Neutrophil (primary cell): ENCODE measurements around the gene CDHR3.

Source experiments
- H3K27ac ChIP-seq: fragments of 200-600 bp; sonication (generic); 2 replicates; pipeline ENCODE4 v1.5.1; 2016; ENCODE audit warnings: mild to moderate bottlenecking, moderate library complexity
- H3K27me3 ChIP-seq: fragments of 200-600 bp; sonication (generic); 2 replicates; pipeline ENCODE4 v1.6.0; 2016; ENCODE audit warnings: mild to moderate bottlenecking
- H3K36me3 ChIP-seq: fragments of 200-600 bp; sonication (generic); 2 replicates; pipeline ENCODE4 v1.5.1; 2017
- H3K4me1 ChIP-seq, 2 experiments: fragments of 200-600 bp in 1 of 2; sonication (generic) in 1 of 2; 1 replicate in 1 of 2; 2 replicates in 1 of 2; pipeline versions ENCODE4 v1.5.1 to v1.6.1; 2013 to 2016; ENCODE audit warnings: low read depth in 1 of 2, low read length in 1 of 2, mild to moderate bottlenecking in 1 of 2, moderate library complexity in 1 of 2; ENCODE audit not compliant: control insufficient read depth in 1 of 2, insufficient read depth in 1 of 2
- H3K4me3 ChIP-seq, 2 experiments: fragments of 200-600 bp in 1 of 2; sonication (generic) in 1 of 2; 1 replicate in 1 of 2; 2 replicates in 1 of 2; pipeline ENCODE4 v1.5.1; 2013 to 2016; ENCODE audit warnings: low read depth in 1 of 2, low read length in 1 of 2, mild to moderate bottlenecking in 1 of 2, moderate library complexity in 1 of 2
- H3K9me3 ChIP-seq: fragments of 200-600 bp; sonication (generic); 2 replicates; pipeline ENCODE4 v1.5.1; 2016
- CTCF ChIP-seq: fragments of 200-600 bp; sonication (generic); IDR thresholded peaks from 2 replicates; pipeline ENCODE4 v1.5.1; 2016; ENCODE audit warnings: antibody characterized with exemption

The CDHR3 gene

DNA sequence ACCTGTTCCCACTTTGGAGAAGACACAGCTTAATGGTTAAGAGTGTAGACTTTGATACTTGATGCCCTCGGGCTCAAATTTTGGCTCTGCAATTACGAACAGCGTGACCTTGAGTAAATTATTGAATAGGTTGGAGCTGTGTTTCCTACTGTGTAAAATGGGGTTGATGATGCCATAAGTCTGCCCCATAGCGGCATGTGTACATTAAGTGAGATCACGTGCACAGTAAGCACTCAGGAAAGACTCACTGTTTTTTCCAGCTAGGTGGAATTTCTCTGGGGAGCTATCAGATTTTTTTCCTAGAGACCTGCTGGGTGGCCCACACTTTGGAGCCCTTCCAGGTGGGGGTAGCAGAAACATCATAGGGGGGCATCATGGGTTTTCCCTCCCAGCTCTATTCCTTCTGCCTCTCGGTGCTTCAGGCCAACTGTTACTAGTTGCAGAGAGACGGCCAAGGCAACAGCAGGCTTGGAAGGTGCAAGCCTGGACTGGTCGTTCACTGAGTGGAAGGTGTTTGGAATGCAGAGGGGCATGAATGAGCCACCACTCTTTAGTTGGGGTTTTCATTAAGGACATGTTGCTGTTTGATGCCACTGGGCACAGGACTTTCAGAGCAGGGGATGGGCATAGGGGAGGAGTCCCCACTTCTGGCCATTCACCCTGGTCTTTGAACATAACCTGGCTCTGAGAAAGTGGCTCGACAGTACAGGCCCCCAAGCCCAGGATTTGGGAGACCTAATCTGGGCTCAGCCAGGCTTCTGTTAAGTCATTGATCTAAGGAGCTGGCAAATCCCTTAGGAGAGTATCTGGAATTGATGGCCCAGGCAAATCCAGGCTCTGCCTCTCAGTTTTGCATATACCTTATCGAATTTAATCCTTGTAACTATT lies 85.0 kb downstream of the CDHR3 start:
- Histone ChIP-seq H3K27me3 (peaks cover 72% of the 10 kb centered on the region), H3K27ac (no peak overlapping the region)
- no peak for TF ChIP-seq CTCF

GRCh38 chr7:106048706-106049020 lies 85.6 kb downstream of the CDHR3 start:
- Histone ChIP-seq H3K27me3 (peaks cover 76% of the 10 kb centered on the region), H3K9me3 (no peaks in the 10 kb centered on the region), H3K27ac (no peak overlapping the region), H3K36me3 (no peaks in the 10 kb centered on the region), H3K4me3 (no peak overlapping the region), H3K4me1 (no peaks in the 10 kb centered on the region)
- no peak for TF ChIP-seq CTCF

More for the DNA sequence above, 85.0 kb downstream of the CDHR3 start:
- no peaks in the 10 kb centered on the region for H3K9me3 ChIP-seq
- no peaks in the 10 kb centered on the region for H3K4me1 ChIP-seq
- no peaks in the 10 kb centered on the region for H3K36me3 ChIP-seq
- no peak overlapping the region for H3K4me3 ChIP-seq

GRCh38 chr7:106049139-106049752 lies 86.2 kb downstream of the CDHR3 start:
- Histone ChIP-seq H3K4me3 (no peak overlapping the region), H3K27ac (no peak overlapping the region), H3K36me3 (no peaks in the 10 kb centered on the region), H3K9me3 (no peaks in the 10 kb centered on the region), H3K4me1 (no peaks in the 10 kb centered on the region), H3K27me3 (peaks cover 76% of the 10 kb centered on the region)
- no peak for TF ChIP-seq CTCF

GRCh38 chr7:106050002-106050745 lies 87.1 kb downstream of the CDHR3 start:
- Histone ChIP-seq H3K9me3 (no peaks in the 10 kb centered on the region), H3K27ac (no peak overlapping the region), H3K4me1 (no peaks in the 10 kb centered on the region), H3K27me3 (peaks cover 76% of the 10 kb centered on the region), H3K36me3 (no peaks in the 10 kb centered on the region), H3K4me3 (no peak overlapping the region)
- TF ChIP-seq CTCF: no peak

DNA sequence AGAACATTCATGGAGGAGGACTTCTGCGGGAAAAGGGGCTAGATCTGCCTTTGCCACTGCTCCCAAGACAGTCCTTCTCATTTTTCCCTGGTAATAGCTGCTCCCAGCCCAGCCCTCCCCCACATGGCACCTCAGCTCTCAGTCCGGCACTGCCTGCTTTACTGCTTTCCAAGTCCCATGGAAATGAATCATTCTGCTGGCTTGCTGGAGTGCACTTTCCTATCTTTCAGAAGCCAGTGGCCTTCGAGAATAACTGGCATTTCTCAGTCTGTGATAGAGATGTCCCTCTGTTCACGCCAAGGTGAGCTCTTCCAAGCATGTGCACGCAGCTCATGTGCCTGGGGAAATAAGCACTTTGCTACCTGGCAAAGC lies 87.7 kb downstream of the CDHR3 start:
- no peak for TF ChIP-seq CTCF
- Histone ChIP-seq H3K27ac (no peak overlapping the region), H3K4me3 (no peak overlapping the region)

More for the DNA sequence above, 87.7 kb downstream of the CDHR3 start:
- Histone ChIP-seq H3K9me3 (no peaks in the 10 kb centered on the region), H3K27me3 (peaks cover 74% of the 10 kb centered on the region), H3K4me1 (no peaks in the 10 kb centered on the region), H3K36me3 (no peaks in the 10 kb centered on the region)
